SK-N-DZ (cell line): ENCODE results near the gene SCGB3A2. TPM values are rescaled to one million over a fixed set of nuclear protein-coding genes. Genes with fewer than 3 reads are reported as not detected.

Source experiments
- DNase-seq: peaks from one replicate; pipeline ENCODE4 v3.0.0-alpha.2; 2015; ENCODE audit warnings: low spot score
- polyA plus RNA-seq, 2 experiments: library from polyadenylated mRNA; depleted of rRNA; stranded (reverse); fragments of >200 nt; gene quantifications; 2 replicates each; pipeline ENCODE4 v1.2.3, GENCODE V29; 2014

Gene SCGB3A2, protein sequence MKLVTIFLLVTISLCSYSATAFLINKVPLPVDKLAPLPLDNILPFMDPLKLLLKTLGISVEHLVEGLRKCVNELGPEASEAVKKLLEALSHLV
- polyA plus RNA-seq (2014; cell fraction: cytosol; rRNA removed) = not detected in 2 replicates
- not detected in 2 replicates for polyA plus RNA-seq (2014; cell fraction: nucleus; rRNA removed)

DNA sequence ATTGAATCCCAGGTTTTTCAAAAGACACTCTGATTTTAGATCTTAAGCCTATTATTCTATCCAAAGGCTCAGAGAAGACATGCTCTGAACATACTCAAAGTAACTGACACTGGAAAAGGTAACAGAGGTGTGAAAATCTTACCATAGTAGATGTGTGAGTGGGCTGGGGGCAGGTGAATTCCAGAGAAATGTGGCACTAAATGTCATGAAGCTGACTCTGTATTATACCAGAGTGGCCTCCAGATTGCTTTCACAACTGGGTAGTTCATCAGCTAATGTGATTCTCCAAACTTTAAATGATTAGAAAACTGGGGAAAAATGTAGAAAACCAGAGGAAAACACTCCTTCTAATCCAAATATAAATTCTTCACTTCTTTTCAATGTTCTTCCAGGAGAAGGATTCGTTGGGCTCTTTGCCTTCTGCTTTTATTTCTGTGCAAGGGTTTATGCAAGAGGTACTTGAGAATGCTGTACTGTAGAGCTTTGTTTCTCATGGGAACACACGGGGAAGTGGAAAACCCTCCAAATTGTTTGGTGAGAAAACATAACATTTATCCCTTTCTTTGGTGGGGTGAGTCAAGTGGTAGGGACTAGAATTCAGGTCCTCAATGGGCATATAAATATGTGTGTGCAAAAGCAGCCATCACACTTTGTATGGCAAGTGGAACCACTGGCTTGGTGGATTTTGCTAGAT, at the start of gene SCGB3A2:
Gene SCGB3A2 (plus strand): TSS at position 646 of the 694 bp plus-strand sequence. CDS start 93 bp downstream, outside the sequence.
- no peak for DNase-seq

DNA sequence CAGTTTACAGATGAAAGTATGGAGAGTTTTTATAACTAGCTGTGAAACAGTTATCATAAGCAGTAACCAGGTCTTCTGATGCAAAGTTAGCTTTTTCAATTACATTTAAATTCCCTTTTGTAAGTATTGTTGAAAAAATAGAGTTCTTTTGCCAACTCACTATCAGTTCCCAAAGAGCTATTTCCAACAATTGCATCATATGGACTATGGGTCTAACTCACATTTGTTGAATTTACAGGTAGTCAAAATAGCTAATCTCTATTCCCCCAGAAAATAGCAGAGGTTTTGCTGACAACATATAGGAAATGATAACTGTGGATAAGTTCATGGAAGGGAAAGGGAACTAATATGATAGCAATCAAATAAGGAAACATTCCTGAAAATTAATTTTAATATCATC, 48.5 kb upstream of the SCGB3A2 start:
- DNase-seq = no peak

DNA sequence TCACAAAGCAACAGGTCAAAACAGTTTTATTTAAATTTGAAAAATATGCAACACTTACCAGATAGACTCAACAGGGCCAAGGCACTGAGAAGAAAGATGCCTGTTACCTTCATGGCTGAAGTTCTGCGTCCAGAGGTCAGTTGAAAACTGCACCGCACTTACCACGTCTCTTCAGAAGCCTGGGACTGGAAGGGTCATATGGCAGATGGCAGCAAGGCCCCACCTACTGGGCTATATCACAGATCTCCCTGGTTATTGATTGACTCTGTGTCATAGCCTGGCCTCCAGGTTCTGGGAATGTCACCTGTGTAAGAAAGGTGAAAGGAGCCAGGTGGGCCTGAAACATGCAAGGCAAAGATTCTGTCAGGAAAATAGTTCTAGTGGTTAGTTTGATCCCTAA, 47.0 kb upstream of the SCGB3A2 start, which contains the start of gene SPINK1:
Gene SPINK1 (minus strand): TSS at position 207 of the 400 bp plus-strand sequence. CDS start 94 bp downstream, at position 113.
- no peak for DNase-seq

DNA sequence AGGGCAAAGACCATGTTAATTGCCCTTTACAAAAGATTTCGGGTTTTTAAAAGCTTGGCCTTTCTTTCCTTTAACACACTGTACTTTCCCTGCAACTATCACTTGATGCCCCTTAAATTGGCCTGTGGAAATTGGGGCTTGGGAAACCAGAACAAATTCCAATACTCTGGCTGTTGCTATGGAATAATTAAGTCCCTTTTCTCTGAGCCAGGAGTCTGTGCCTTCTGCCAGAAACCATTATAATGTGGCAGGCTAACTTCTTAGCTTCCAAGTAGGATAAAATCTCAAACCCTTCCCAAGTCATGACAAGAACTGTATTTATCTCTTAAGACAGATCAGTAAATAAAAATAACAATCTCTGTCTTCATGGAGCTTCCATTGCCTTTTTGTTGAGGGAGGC, 46.0 kb upstream of the SCGB3A2 start:
- DNase-seq = no peak

DNA sequence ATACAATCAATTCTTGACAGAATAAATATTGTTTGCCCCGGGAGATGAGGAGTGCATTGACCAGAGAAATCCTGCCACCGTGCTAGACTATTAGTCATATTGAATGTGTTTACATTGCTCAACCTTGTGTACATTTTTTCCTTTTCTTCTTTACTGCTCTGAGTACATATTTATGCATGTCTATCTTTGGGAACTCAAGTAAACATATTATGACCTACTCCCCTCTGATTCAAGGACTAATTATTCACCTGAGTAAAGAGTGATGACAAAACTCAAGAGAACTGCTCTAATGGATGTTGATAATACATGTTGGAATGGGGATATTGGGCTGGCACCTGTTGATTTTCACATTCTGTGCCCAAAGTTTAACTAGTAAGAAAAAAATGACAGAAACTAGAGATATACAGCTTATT, 43.1 kb upstream of the SCGB3A2 start:
- DNase-seq = no peak

DNA sequence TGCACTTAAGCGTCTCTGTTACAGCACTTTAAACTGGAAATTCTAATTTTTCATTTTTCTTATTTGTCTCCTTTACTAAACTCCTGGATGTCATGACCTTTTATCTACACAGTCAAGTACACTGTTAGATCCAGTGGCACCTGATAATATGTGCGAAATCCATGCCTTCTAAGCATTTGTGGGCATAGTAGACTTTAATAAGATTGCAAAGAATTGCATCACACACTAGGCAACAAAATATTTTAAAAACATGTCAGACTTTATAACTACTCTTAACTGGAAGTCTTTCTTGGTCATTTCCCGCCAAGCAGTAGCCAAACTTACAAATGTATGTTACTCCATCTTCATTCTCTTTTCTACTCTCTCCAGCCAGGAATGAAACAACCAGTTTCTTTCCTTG, 42.1 kb upstream of the SCGB3A2 start:
- no peak for DNase-seq

DNA sequence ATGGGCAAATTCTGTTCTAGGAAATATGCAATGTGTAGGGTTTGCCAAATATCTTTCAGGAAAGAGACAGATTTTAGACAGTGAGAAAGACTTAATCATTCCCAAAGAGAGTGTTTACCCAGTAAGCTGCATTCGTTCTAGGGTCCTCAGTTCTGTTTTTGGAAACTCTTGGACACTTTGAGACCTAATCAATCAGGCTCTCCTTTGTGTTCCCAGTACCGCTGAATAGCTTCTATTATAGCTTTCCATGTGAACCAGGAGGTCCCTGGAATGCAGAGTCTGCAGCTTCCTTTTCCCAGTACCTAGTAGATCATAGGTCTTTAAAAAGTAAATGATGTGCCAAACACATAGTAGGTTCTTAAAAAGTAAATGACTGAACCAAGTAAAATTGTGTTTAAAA, 35.6 kb upstream of the SCGB3A2 start:
- no peak for DNase-seq

DNA sequence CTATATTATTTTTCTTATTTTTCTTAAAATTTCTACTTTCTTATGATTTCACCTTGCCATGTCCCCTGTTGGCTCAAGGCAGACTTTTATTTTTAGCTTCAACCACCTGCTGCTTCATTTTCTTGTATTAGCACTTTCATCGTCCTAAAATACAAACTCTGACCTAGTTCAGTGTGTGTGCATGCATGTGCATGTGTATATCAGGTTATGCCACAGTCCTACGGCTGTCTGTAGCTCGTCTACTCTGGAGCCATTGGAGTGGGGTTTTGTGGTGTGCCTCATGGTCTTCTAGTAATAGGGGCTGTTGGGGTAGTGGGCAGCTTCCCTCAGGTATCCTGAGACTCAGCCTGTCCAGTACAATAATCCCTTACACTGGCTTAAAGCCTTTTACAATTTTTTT, 33.7 kb upstream of the SCGB3A2 start:
- no peak for DNase-seq

DNA sequence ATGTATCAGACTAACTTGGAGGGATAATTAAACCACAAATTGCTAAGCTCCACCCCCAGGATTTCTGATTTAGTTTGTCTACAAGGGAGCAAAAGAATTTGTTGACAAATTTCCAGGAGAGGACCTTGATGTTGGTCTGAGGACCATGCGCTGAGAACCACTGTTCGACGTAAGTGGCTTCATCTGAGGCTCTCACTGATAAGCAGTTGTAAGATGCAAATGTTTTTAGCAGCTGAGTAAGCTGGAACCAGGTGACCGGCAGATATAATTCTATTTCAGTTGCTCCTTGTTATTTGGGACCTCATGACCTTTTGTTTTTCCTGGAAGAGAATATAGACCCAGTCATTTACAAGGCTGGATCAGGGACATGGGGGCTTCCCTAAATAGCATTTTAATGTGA, 32.9 kb upstream of the SCGB3A2 start:
- DNase-seq = no peak

DNA sequence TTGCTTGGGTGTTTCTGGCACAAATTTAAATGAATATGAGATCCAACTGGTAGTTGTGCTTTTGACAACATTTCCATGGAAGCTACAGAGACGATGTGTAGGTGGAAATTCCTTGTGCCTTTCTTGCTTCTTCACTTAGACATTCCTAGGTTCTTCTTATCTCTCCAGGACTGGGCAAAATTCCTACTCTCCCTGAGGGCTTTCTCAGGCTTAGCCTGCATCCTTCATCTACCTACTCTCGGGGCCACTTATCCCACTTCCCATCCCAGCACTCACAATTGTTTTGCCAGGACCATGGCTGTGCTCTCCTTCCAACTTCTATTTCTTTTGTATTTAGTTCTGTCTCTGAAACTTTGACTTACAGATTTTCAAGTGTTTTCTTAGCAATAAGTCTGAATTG, 29.3 kb upstream of the SCGB3A2 start:
- no peak for DNase-seq

DNA sequence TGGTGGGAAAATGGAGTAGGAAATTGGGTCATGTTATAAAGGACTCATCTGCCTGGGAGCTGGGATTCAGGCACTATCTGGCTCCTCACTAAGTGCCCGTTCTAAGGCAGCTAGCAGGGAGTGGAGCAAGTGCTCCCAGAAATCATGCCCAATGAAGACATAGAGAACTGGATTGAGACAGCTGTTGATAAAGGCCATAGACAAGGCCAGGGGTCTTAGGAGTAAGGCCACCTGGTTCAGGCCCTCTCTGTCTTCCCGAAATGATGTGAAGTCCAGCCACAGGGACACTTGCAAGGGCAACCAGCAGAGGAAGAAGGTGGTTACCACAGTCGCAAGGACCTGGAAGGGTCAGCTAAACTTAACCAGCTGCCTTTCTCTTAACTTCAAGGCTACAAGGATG, 26.9 kb upstream of the SCGB3A2 start:
- DNase-seq = no peak

DNA sequence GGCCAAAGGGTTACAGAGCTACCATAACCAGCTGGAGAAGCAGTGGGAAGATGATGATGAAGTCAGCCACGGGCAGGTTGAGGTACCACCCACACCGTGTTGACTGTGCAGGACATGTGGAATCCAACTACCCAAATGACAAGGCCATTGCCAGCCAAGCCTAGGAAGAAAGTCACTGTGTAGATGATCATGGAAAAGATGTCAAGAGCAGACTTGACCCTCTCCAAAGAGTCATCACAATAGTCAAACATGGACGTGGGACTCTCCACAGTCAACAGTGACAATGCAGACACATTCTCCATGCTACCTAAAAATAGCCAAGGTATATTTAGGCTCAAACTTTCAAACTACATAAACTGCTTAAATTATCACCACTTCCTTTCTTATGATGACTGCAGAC, 26.1 kb upstream of the SCGB3A2 start:
- DNase-seq = no peak

DNA sequence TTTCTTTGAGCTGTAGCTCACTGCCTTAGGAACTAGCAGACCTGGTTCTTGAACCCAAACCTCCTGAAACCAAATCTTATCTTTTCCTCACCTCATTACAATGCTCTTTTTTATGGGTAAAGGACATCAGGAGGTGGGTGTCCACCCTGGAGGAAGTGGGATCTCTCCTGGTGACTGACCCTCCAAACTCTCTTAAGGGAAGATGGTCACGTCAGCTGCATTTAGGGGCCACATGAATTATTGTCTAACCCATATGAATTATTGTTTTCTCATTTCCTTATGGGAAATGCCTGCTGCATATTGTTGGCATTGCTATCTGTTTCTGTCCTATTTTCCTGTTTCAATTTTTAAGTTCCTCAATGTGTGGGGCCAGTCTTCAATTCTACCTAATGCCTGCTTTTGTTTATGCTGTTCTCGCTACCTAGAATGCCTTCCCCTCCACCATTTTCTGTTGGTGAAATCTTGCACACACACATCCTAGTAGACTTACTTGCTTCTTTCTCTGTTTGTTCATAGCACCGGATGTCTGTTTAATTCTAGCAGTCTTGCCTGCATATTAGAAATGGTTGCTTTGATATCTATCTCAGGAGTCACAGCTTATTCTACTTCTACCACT, 25.0 kb upstream of the SCGB3A2 start:
- no peak for DNase-seq

DNA sequence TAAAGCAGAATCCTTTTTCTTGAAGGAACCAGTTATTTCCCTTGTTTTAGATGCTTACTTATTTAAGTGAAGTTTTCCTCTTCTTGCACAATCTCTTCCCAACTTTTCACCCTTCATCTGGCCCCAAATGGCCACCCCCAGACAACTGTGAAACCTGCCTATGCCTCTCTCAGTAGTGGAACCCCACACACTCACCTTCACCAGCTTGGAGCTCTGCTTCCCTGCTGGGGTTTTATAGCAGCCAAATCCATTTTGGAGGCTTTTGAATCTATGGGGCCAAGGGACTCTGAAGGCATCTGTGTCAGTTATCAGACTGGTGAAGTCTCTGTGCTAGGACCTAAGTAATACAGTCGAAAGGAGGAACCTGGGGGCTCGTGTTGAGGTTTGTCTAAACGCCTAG, 24.2 kb upstream of the SCGB3A2 start:
- no peak for DNase-seq

DNA sequence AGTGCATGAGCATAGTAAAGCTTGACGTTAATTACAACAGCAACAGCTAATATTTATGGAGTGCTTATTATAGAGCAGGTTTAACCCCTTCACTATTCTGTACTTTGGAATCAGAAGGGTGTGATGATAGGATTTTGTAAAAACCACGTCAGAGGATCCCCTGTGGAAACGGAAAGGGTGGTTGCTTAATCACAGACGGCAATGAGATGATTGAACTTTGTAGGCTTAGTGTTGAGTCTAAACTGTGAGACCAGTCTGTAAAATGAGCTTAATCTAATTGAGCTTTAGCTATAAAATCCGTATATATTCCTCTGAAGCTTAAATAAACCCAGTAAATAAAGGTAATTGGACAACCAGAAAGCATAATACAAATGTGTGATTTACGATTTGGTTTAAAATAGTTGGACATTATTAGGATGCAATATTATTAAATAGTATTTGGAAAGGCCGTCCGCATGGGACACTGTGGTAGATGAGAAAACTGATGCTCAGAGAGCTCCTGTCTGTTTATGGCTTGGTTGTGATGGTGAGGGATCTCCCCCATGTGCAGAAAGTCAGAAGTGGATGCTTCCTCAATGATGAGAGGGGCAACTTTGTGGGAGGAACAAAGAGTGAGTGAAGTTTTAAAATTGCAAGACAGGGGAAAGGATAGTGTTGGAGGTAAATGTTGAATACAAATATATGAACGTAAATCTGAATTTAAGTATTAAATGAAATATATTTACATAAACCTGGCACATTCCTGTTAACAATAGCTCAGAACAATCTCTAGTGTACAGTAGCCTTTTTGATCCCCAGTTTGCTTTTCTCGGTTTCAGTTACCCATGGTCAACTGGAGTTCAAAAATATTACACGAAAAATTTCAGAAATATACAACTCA, 23.4 kb upstream of the SCGB3A2 start:
- no peak for DNase-seq

DNA sequence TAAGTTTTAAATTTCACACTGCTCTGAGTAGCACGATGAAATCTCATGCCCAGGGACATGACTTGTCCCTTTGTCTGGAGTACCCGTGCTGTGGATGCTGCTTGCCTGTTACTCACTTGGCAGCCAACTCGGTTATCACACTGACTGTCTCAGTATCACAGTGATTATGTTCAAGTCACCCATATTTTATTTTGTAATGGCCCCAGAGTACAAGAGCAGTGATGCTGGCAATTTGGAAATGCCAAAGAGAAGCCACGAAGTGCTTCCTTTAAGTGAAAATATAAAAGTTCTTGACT, 22.8 kb upstream of the SCGB3A2 start:
- DNase-seq = no peak

DNA sequence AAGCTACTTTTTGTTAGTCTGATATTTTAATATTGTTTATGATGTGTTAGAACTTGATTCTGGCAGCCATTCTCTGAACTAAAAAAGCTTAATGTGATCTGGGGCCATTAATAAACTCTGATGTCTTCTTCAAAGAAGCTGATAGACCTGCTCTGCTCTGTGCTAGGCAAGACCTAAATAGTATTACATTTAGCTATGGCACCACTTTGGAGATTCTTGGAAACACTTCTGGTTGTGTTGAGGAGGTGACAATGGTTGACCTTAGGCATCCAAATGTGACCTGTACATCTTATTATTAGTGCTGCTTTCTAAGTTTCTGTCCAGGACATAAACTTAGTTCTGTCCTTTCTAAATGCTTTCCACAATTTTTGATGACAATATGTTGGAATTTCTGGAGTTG, 21.7 kb upstream of the SCGB3A2 start:
- no peak for DNase-seq

DNA sequence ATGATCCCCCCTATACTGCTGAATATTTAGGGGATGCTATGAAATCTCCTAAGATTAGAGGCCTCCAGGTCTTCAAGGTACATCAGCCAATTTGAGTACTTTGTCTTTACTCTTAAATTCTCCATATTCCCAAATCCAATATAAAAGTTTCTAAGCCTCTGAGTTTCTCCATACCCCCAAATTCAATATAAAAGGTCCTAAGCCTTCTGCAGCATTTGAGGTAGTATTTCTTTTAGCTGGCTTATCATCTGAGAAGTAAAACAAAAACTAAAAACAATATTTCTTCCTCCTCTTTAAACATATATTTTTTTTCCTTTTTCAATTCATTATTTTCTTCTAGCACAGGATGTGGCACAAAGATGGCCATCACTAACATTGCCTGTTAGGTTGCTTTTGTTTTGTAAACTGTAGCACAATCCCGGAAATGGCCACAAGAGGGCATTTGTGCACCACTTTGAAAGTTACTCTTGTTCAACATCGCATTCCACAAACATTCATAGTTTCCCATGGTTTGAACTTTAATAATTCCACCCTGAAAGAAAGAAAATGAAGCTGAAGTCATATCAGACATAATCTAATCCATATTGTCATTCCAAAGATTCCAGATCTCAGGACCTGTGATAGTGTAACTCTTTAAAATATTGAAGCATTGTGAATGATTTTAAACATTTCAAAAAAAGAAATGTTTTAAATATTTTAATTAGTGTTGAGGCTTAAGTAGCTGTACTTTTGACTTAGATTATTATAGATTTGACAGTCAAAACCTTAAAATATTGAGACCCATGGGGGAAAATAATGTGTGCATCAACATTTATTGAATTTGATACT, 21.0 kb upstream of the SCGB3A2 start:
- DNase-seq = peak; percentile 46

DNA sequence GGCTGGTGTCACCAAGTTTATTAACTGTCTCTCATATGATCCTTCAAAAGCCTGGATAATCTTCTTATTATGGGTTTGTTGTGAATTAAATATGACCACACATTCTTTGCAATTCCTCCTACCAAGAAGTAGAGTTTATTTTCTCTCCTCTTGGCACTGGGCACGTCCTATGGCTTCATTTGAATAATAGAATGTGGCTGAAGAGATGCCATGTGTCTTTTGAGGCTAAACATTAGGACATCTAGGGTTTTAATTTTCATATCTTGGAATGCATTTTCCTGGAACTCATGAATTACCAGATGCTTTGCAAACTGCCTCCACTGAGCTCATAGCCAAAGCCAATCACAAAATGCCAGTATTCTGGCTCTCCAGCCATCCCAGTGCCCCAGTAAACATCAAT, 19.9 kb upstream of the SCGB3A2 start:
- no peak for DNase-seq

DNA sequence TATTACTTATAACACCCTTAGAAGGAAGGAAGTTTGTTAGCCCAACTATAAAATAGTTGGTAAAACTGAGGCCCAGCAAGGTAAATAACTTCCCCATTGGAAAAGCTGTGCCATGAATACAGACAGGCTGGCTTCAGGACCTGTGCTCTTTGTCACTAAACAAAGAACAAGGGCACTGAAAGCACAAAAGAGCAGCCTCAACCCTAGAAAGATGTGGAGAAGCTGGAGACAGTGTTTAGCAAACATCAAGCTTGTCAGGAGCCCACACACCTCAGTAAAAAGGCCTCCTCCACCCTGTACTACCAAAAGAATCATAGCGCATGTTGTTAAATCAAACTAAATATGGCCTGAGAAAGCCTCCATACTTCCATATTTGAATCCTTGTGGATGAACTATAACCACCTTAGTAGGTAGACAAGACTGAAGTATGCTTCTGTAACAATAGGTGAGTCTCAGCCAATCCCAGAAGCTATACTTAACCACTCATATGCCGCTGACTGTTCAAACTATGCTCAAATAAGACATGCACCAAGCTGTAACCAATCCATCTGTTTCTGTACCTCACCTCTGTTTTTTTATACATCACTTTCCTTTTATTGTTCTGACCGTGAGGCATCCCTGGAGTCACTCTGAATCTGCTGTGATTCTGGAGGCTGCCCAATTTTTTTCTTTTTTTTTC, 18.4 kb upstream of the SCGB3A2 start:
- no peak for DNase-seq

DNA sequence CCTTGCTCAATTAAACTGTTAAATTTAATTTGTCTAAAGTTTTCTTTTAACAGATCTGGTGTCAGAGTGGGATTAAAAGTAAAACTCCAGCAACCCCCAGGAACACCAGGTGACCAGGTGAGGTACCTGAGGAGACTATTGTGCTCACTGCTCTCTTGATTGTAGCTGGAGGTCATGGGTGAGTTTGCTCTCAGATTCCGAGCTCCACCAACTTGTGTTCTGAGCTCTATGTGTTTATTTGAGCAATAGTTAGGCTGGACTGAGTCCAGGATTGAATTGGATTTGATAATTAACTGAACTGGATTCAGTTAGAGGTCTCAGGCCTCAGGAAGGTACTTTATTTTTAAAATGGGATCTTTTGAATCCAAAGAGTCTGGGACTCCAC, 17.9 kb upstream of the SCGB3A2 start:
- DNase-seq = no peak
